Astrocyte (in vitro differentiated cells and primary cell): ENCODE measurements around the gene CHMP3. TPM values are rescaled to one million over a fixed set of nuclear protein-coding genes. Genes with fewer than 3 reads are reported as not detected.

Experiments used
- DNase-seq: peaks from one replicate; pipeline ENCODE4 v3.0.0-alpha.2; 2010; ENCODE audit warnings: low read depth
- FAIRE-seq: peaks from 2 replicates; lab custom pipeline; 2011; peaks lifted over from hg19 to GRCh38; lab: Jason Lieb, UNC
- H2AFZ ChIP-seq: 2 replicates; pipeline ENCODE4 v1.6.0; 2012; ENCODE audit warnings: low read depth, low read length, inconsistent platforms
- H3K27ac ChIP-seq: 2 replicates; pipeline ENCODE4 v1.5.1; 2011; ENCODE audit warnings: low read depth, low read length, inconsistent platforms
- H3K27me3 ChIP-seq: 2 replicates; pipeline ENCODE4 v1.6.0; 2011; ENCODE audit warnings: low read length, inconsistent platforms; ENCODE audit not compliant: insufficient read depth
- H3K36me3 ChIP-seq: 2 replicates; pipeline ENCODE4 v1.5.1; 2011; ENCODE audit warnings: low read length, inconsistent platforms; ENCODE audit not compliant: insufficient read depth
- H3K4me1 ChIP-seq: 2 replicates; pipeline ENCODE4 v1.5.1; 2011; ENCODE audit warnings: low read length, inconsistent platforms; ENCODE audit not compliant: insufficient read depth
- H3K4me2 ChIP-seq: 2 replicates; pipeline ENCODE4 v1.6.0; 2012; ENCODE audit warnings: low read length, inconsistent platforms
- H3K4me3 ChIP-seq: 2 replicates; pipeline ENCODE4 v1.5.1; 2011; ENCODE audit warnings: low read depth, mild to moderate bottlenecking, low read length, inconsistent platforms; ENCODE audit not compliant: insufficient read depth
- H3K79me2 ChIP-seq: 2 replicates; pipeline ENCODE4 v1.6.0; 2012; ENCODE audit warnings: mild to moderate bottlenecking, low read length, inconsistent platforms; ENCODE audit not compliant: insufficient read depth
- H3K9ac ChIP-seq: 2 replicates; pipeline ENCODE4 v1.6.0; 2012; ENCODE audit warnings: mild to moderate bottlenecking, low read length, inconsistent platforms
- H3K9me3 ChIP-seq: 2 replicates; pipeline ENCODE4 v1.5.1; 2012; ENCODE audit warnings: low read depth, mild to moderate bottlenecking, low read length, inconsistent platforms; ENCODE audit not compliant: insufficient read depth
- H4K20me1 ChIP-seq: 2 replicates; pipeline ENCODE4 v1.6.0; 2012; ENCODE audit warnings: low read length, inconsistent platforms; ENCODE audit not compliant: insufficient read depth
- H3K27ac Mint-ChIP-seq: one replicate; pipeline ENCODE4 v1.8.0; 2021; ENCODE audit warnings: mild to moderate bottlenecking, mixed read lengths; ENCODE audit not compliant: unreplicated experiment
- H3K27me3 Mint-ChIP-seq: one replicate; pipeline ENCODE4 v1.8.0; 2021; ENCODE audit warnings: low read depth, mixed read lengths; ENCODE audit not compliant: unreplicated experiment
- H3K36me3 Mint-ChIP-seq: one replicate; pipeline ENCODE4 v1.8.0; 2021; ENCODE audit warnings: low read depth, mixed read lengths; ENCODE audit not compliant: unreplicated experiment
- H3K4me1 Mint-ChIP-seq: one replicate; pipeline ENCODE4 v1.8.0; 2021; ENCODE audit warnings: low read depth, mixed read lengths; ENCODE audit not compliant: unreplicated experiment
- H3K4me3 Mint-ChIP-seq: one replicate; pipeline ENCODE4 v1.8.0; 2021; ENCODE audit warnings: mild to moderate bottlenecking, moderate library complexity, mixed read lengths; ENCODE audit not compliant: unreplicated experiment
- H3K9me3 Mint-ChIP-seq: one replicate; pipeline ENCODE4 v1.8.0; 2021; ENCODE audit warnings: mild to moderate bottlenecking, mixed read lengths; ENCODE audit not compliant: unreplicated experiment
- CTCF ChIP-seq: IDR thresholded peaks from 2 replicates; pipeline ENCODE4 v1.5.1; 2011; ENCODE audit warnings: low read depth, mild to moderate bottlenecking, inconsistent platforms, low read length, moderate library complexity; ENCODE audit not compliant: insufficient read depth
- EZH2 ChIP-seq: IDR thresholded peaks from 2 replicates; pipeline ENCODE4 v1.6.1; 2012; ENCODE audit warnings: mild to moderate bottlenecking, low read length, inconsistent platforms; ENCODE audit not compliant: insufficient read depth
- total RNA-seq: library from RNA; stranded (reverse); gene quantifications from 2 replicates; pipeline ENCODE4 v1.2.1, GENCODE V29; 2021

The CHMP3 gene
- total RNA-seq, 1 donor from 2014 or later, result 91.0 TPM

GRCh38 chr2:86577817-86578456 lies 14.7 kb upstream of the CHMP3 start:
- no peak overlapping the region for H2AFZ ChIP-seq
- H3K79me2 ChIP-seq, result no peaks in the 10 kb centered on the region
- FAIRE-seq, result no peak

GRCh38 chr2:86570059-86570458 lies 6.8 kb upstream of the CHMP3 start:
- no peak overlapping the region for H3K27ac Mint-ChIP-seq
- Histone ChIP-seq H3K4me1 (no peaks in the 10 kb centered on the region), H3K79me2 (no peaks in the 10 kb centered on the region), H2AFZ (no peak overlapping the region), H3K4me3 (no peak overlapping the region), H3K27ac (no peak overlapping the region), H3K4me2 (no peak overlapping the region), H4K20me1 (no peaks in the 10 kb centered on the region), H3K27me3 (no peaks in the 10 kb centered on the region), H3K9ac (no peak overlapping the region), H3K9me3 (no peaks in the 10 kb centered on the region), H3K36me3 (no peaks in the 10 kb centered on the region)
- H3K27me3 Mint-ChIP-seq, result no peaks in the 10 kb centered on the region
- no peaks in the 10 kb centered on the region for H3K9me3 Mint-ChIP-seq
- no peaks in the 10 kb centered on the region for H3K4me1 Mint-ChIP-seq
- H3K36me3 Mint-ChIP-seq, result peaks cover 2% of the 10 kb centered on the region
- no peak overlapping the region for H3K4me3 Mint-ChIP-seq
- TF ChIP-seq CTCF (no peak), EZH2 (no peak)
- no peak for FAIRE-seq
- no peak for DNase-seq

More at GRCh38 chr2:86577817-86578456, 14.7 kb upstream of the CHMP3 start:
- H4K20me1 ChIP-seq, result no peaks in the 10 kb centered on the region
- Mint-ChIP-seq H3K27me3 (no peaks in the 10 kb centered on the region), H3K27ac (no peak overlapping the region), H3K36me3 (no peaks in the 10 kb centered on the region), H3K9me3 (peaks cover 5% of the 10 kb centered on the region), H3K4me1 (no peaks in the 10 kb centered on the region), H3K4me3 (no peak overlapping the region)
- DNase-seq, result no peak
- no peaks in the 10 kb centered on the region for H3K27me3 ChIP-seq
- no peak overlapping the region for H3K4me3 ChIP-seq
- H3K9me3 ChIP-seq, result no peaks in the 10 kb centered on the region
- H3K4me2 ChIP-seq, result no peak overlapping the region
- no peak for TF ChIP-seq EZH2
- no peak for TF ChIP-seq CTCF
- H3K4me1 ChIP-seq, result no peaks in the 10 kb centered on the region
- H3K27ac ChIP-seq, result no peak overlapping the region
- no peak overlapping the region for H3K9ac ChIP-seq
- no peaks in the 10 kb centered on the region for H3K36me3 ChIP-seq

- no peaks in the 10 kb centered on the region for H3K27me3 Mint-ChIP-seq
- H2AFZ ChIP-seq, result no peak overlapping the region
- H3K4me3 ChIP-seq, result no peak overlapping the region
- DNase-seq (no peak), FAIRE-seq (no peak)
- peaks cover 12% of the 10 kb centered on the region for H3K79me2 ChIP-seq
- no peaks in the 10 kb centered on the region for H4K20me1 ChIP-seq
- H3K4me3 Mint-ChIP-seq, result no peak overlapping the region
- H3K27ac ChIP-seq, result no peak overlapping the region
- TF ChIP-seq CTCF (no peak), EZH2 (no peak)
- no peaks in the 10 kb centered on the region for H3K9me3 ChIP-seq
- H3K36me3 ChIP-seq, result no peaks in the 10 kb centered on the region
- H3K4me2 ChIP-seq, result no peak overlapping the region
- peaks cover 4% of the 10 kb centered on the region for H3K9me3 Mint-ChIP-seq
- peaks cover 2% of the 10 kb centered on the region for H3K36me3 Mint-ChIP-seq
- no peak overlapping the region for H3K9ac ChIP-seq
- peaks cover 4% of the 10 kb centered on the region for H3K4me1 ChIP-seq
- H3K4me1 Mint-ChIP-seq, result peaks cover 3% of the 10 kb centered on the region
- no peak overlapping the region for H3K27ac Mint-ChIP-seq
- H3K27me3 ChIP-seq, result no peaks in the 10 kb centered on the region
Observed at GRCh38 chr2:86566821-86567190, 3.6 kb upstream of the CHMP3 start.
